ENCODE results near the gene EPHX1. TPM values are rescaled to one million over a fixed set of nuclear protein-coding genes. Genes with fewer than 3 reads are reported as not detected.

EPHX1 gene
- total RNA-seq, 1 donor from 2014 or later: 15.8 TPM

DNA sequence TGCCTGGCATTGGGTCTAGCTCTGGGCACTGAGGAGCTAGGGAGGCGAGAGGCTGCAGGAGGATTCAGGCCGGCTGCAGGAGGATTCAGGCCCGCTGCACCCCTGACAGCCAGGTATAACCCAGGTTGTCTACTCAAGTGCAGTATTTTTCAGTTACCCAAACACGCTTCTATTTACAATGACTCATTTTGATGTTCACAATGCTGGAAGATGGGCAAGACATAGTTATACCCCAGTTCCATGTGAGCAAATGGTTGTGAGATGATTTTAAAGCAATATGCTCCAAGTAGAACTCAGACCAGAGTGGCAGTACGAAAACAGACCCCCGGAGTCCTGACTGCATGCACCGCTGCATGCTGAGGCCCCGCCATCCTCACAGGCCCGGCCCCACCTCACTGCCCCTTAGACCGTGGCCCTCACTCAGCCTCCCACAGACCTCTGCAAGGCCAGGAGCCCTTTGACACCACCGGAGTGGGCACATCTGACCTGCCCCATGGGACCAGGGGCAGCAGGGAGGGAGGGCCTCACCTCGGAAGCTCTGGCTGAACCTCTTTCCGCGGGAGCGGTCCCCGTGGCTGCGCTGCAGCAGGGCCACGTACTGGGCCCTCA is 78.5 kb downstream of the EPHX1 start:
- TF ChIP-seq, protein P1, sequence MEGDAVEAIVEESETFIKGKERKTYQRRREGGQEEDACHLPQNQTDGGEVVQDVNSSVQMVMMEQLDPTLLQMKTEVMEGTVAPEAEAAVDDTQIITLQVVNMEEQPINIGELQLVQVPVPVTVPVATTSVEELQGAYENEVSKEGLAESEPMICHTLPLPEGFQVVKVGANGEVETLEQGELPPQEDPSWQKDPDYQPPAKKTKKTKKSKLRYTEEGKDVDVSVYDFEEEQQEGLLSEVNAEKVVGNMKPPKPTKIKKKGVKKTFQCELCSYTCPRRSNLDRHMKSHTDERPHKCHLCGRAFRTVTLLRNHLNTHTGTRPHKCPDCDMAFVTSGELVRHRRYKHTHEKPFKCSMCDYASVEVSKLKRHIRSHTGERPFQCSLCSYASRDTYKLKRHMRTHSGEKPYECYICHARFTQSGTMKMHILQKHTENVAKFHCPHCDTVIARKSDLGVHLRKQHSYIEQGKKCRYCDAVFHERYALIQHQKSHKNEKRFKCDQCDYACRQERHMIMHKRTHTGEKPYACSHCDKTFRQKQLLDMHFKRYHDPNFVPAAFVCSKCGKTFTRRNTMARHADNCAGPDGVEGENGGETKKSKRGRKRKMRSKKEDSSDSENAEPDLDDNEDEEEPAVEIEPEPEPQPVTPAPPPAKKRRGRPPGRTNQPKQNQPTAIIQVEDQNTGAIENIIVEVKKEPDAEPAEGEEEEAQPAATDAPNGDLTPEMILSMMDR (conservative IDR thresholded peaks at IDR 0.05): no peak
- Mint-ChIP-seq H3K36me3 (ENCODE audit: low read depth) (no peaks in the 10 kb centered on the region), H3K9me3 (no peaks in the 10 kb centered on the region), H3K27ac (ENCODE audit: unreplicated experiment) (no peak overlapping the region), H3K4me3 (peak overlapping the region; percentile 38), H3K4me1 (peaks cover 23% of the 10 kb centered on the region), H3K27me3 (ENCODE audit: low read depth) (peaks cover 24% of the 10 kb centered on the region)
- no peak for DNase-seq (ENCODE audit: low read depth, low spot score)

DNA sequence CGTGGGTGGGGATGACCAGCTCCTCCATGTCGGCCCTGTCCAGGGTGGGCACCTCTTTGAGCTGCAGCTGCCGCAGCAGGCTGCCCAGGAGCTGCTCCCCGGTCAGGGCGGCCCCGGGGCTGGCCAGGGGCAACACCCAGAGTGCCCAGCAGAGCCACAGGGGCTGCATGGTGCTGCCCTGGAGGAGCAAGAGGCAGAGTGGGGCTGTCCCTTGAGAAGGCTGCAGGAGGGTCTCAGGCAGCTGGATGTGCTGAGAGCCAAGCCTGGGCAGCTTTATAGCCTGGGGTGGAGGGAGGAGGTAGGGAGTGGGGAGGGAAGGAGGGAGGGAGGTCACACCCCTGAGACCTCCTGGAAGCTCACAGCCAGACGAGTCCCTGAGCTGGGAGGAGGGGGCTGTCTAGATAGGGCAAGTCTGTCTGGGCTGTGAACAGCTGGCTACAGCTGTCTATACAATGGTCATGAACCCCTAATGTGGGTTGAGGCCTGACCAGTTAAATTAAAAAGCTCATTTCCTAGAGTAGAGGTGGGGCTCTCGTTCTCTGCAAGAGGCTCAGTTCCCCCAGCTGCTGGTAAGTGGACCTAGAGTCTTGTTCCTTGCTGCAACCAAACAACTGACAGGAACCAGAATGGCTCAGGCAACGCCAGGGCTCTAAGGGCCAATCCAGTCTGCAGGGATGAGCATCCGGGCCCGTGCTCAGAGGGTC is 79.1 kb downstream of the EPHX1 start, which contains the start of gene LEFTY1:
LEFTY1 (minus strand) TSS at position 249 of the 704 bp plus-strand sequence; CDS start at position 169, 80 bp downstream.
- Mint-ChIP-seq H3K4me1 (peaks cover 20% of the 10 kb centered on the region), H3K27ac (ENCODE audit: unreplicated experiment) (no peak within 1 kb of the TSS), H3K4me3 (peak within 1 kb of the TSS; percentile 38), H3K27me3 (ENCODE audit: low read depth) (peaks cover 19% of the 10 kb centered on the region), H3K36me3 (ENCODE audit: low read depth) (no peaks in the 10 kb centered on the region), H3K9me3 (no peaks in the 10 kb centered on the region)
- TF ChIP-seq, protein P1 (conservative IDR thresholded peaks at IDR 0.05): no peak
- DNase-seq (ENCODE audit: low read depth, low spot score): no peak

DNA sequence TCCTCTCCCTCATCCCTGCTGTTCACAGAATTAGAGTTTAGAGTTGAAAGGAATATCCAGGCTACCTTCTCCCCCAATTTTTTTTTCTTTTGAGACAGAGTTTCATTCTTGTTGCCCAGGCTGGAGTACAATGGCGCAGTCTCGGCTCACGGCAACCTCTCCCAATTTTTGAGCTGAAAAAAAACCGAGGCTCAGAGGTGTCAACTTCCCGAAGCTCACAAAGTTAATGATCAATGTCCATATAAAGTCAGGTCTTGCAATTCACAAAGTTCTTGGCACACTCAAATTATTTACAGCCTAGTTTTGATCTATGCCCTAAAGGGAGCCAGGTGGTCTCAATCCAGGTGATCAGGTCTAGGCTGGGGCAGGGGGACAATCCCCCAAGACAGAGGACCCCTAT is 79.8 kb downstream of the EPHX1 start:
- Mint-ChIP-seq H3K9me3 (no peaks in the 10 kb centered on the region), H3K36me3 (ENCODE audit: low read depth) (no peaks in the 10 kb centered on the region), H3K4me3 (no peak overlapping the region), H3K4me1 (peaks cover 20% of the 10 kb centered on the region), H3K27me3 (ENCODE audit: low read depth) (peaks cover 18% of the 10 kb centered on the region), H3K27ac (ENCODE audit: unreplicated experiment) (no peak overlapping the region)
- DNase-seq (ENCODE audit: low read depth, low spot score): no peak
- TF ChIP-seq, protein P1 (conservative IDR thresholded peaks at IDR 0.05): no peak

DNA sequence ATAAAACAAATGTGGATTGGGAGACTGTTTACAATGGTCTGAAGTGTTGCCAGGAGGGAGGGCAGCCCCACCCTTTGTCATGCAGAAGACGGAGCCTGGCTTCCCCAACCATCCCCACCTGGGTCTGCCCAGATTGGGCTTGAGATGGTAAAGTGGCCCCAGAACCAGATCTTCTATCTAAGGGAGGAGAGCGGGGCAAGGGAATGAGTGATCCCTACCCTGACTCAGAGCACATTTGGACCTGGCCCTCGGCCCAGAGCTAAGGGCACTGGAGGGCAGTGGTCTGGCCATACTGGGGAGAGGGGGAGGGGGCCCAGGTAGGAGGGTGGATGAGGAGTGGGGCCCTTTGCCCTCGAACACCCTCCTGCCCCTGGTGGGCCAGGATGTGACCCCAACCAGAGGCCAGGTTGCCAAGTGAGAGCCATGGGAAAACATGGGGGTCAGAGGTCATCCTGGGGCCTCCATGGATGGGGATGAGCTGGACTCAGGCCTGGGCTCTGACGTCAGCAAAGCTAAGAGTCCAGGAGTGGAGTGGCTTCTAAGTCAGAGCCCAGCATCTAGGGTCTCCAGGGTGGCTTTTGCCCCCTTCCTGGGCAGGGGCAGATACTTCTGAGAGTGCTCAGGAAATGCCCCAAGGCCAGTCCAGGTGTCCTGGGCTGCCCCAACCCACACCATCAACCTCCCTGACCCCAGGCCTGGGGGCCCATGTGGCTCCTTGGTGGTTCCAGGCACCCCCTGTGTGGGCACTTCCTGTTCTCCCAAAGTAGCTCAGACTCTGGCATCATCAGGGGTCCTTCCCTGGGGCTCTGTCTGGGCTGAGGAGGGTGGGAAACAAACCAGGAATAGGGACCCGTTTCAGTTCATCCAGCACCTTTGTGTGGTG is 80.7 kb downstream of the EPHX1 start:
- Mint-ChIP-seq H3K9me3 (no peaks in the 10 kb centered on the region), H3K36me3 (ENCODE audit: low read depth) (no peaks in the 10 kb centered on the region), H3K27ac (ENCODE audit: unreplicated experiment) (no peak overlapping the region), H3K4me3 (no peak overlapping the region), H3K27me3 (ENCODE audit: low read depth) (peaks cover 18% of the 10 kb centered on the region), H3K4me1 (peaks cover 20% of the 10 kb centered on the region)
- TF ChIP-seq, protein P1 (conservative IDR thresholded peaks at IDR 0.05): no peak
- no peak for DNase-seq (ENCODE audit: low read depth, low spot score)

DNA sequence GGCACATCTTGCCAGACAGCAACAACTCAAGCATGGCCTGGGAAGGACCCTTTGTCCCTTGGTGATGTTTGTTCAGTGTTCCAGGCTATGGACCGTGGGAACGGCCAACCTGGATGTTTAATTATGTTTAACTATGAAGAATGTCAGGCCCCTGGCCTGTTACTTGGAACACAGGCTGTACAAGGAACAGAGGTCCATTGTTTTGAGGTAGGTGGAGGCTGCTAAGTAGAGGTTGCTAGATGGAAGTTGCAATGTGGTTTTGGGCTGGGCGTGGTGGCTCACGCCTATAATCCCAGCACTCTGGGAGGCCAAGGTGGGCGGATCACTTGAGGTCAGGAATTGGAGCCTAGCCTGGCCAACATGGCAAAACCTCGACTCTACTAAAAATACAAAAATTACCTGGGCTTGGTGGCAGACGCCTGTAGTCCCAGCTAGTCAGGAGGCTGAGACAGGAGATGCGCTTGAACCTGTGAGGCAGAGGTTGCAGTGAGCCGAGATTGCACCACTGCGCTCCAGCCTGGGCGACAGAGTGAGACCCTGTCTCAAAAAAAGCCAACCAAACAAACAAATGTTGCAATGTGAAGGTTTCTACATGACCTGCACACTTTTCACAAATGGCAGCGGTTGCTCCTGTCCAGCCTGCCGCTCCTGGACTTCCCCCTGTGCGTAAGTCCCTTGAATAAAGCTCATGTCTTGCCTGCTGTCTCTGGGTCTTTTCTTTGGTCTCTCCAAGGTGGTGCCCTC is 81.5 kb downstream of the EPHX1 start:
- Mint-ChIP-seq H3K36me3 (ENCODE audit: low read depth) (no peaks in the 10 kb centered on the region), H3K27me3 (ENCODE audit: low read depth) (peaks cover 16% of the 10 kb centered on the region), H3K4me1 (peaks cover 20% of the 10 kb centered on the region), H3K9me3 (no peaks in the 10 kb centered on the region), H3K27ac (ENCODE audit: unreplicated experiment) (no peak overlapping the region), H3K4me3 (no peak overlapping the region)
- DNase-seq (ENCODE audit: low read depth, low spot score): no peak
- TF ChIP-seq, protein P1 (conservative IDR thresholded peaks at IDR 0.05): no peak

All from neural crest cell (in vitro differentiated cells).